GM18505 (cell line): Measurements from ENCODE around the gene USPL1.
"Not testable (repeated sequence)": the region's sequence is repeated elsewhere in the genome, so short reads cannot be mapped to it uniquely, and the experiment has no call there.

Source experiments
- ATAC-seq: cut with Tn5 transposase; IDR thresholded peaks from one replicate; pipeline ENCODE4 v1.9.1; 2021; ENCODE audit not compliant: unreplicated experiment
- POLR2A ChIP-seq: IDR thresholded peaks from 4 replicates; pipeline ENCODE4 v1.6.1; 2011; ENCODE audit warnings: borderline replicate concordance; ENCODE audit not compliant: insufficient read depth, insufficient read length; ENCODE audit errors: extremely low read depth

The USPL1 gene

DNA sequence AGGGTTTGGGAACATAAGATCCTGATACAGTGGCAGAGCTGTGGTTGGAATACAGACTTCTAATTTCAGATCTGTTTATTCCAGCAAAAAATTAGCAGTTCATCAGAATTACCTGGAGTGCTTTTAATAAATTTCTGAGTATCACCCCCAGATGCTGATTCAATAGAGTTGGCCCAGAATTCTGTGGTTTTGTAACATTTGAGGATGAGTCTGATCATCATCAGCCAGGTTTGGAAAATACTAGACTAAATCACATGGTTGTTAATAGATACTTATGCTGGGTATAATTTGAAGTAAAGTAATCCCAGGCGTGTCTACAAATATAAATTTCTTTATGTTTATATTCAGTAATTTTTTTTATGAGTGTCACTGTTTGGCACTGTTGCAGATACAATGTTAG is 4.8 kb downstream of the USPL1 start:
- ATAC-seq = no peak
- TF ChIP-seq POLR2A = no peak

DNA sequence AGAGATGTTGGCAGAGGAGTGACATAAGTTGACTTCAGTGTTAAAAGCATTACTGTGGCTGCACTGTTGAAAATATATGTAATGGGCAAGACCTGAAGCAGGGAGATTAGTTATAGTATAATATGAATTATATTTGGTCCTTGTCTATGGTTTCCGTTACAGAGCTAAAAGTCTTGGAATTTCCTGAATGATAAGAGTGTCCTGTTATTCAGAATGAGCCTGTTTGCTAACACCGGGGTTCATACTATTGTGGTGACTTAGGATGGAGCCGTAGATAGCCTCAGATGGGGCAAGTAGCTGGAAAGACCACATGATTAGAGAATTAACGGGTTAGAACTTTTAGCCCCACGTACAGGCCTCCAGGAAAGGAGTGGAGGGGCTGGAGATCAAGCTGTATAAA is 5.7 kb downstream of the USPL1 start:
- ATAC-seq = no peak
- no peak for TF ChIP-seq POLR2A

DNA sequence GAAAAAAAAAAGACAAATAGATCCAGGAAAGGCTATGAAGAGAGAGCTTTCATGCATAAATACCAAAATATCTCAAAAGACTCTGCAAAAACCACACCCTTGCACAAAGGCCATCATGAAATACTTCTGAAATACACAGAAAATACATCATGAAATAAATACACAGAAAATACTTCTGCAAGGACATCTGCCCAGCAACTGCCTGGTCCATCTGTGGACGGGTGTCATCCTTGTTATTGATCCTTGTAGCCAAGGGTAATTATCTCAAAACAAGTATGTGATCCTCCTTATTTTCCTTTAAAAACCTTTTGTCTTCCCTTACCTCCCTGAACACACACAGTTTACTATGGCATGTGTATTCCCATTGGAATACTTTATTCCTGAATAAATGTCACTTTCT is 6.9 kb downstream of the USPL1 start:
- TF ChIP-seq POLR2A = no peak
- no peak for ATAC-seq

DNA sequence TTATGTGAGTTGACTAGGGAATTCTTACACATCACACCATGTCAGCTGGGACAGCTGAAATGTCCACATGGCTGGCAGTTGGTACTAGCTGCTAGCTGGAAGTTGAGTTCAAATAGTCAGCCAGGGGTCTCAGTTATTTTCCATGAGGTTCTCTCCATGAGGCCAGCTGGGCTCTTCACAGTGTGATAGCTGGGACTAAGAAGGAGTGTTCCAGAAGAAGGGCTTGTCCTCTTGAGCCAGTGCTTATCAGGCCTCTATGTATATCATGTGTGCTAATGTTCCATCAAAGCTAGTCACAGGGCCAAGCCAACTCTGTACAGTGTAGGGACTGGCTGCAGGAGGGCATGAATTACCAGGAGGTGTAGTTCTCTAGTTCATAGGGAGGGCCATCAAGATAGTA is 11.8 kb downstream of the USPL1 start:
- no peak for ATAC-seq
- TF ChIP-seq POLR2A = no peak

DNA sequence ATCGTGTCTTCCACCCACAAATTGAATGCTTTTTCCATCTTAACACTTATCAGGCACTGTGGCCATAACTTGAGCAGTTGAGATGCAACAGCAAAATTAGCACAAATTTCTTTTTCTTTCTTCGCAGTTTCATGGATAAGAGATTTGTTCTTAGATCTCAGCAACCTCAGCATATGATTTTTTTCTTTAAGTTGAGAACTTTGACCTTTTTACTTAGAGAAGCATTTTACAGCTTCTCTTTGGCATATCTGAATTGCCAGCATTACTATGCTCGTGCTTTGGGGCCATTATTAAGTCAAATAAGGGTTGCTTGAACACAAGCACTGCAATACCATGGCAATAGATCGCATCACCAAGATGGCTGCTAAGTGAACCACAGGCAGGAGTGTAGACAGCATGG is 16.1 kb downstream of the USPL1 start:
- no peak for ATAC-seq
- no peak for TF ChIP-seq POLR2A

DNA sequence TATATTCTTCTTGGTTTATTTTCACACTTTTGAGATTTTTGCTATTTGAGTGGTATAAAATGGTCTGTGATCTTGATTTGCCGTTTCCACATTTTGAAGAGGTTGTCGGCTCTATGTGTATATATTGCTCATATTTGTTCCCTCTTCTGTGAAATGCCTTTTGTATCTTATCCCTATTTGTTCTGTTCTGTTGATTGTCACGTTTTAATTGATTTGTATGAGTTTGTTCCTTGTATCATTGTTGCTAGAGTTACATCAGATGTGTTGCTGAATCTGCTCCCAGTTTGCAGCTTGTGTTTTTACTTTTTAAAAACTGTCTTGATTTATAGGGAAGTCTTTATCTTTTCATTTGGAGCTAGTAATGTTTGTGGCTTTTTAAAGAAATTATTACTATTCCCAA is 17.1 kb downstream of the USPL1 start:
- TF ChIP-seq POLR2A = no peak
- ATAC-seq = no peak

DNA sequence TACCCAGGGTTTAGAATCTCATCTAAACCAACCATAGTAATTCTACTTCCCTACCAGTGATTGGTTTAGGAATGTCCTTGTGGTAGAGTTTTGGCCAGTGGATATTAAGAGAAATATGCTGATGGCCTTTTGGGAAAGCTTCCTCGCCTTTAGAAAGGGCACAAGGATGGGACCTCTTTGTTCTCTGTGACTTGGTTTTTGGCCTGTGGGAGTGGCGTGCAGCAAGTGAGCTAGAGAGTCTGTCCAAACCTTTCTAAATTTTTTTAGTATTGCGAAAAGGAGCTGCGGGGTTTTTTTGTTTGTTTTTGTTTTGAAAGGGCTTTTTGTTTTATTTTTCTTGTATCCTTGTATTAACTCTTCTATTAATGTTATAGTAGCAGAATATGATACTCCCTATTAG is 20.6 kb downstream of the USPL1 start:
- ATAC-seq = no peak
- no peak for TF ChIP-seq POLR2A

DNA sequence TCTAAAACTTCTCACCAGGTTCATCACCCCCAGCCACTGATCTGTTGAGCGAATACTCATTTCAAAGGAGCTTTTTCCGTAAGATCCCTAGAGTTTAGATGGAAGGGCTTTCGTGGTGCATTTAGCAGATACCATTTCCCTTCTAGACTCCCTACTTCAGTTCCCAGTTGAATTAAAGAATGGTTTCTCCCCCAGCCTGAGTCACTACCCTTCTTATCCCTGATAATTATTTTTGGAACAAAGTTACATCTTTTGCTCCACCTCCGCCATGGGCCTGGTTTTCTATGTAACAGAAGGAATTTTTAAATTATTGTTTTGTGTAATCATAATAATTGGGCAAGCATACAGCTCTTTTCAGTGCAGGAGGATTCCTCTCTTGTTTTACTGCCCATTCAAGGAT is 22.0 kb downstream of the USPL1 start:
- no peak for TF ChIP-seq POLR2A
- ATAC-seq = no peak

DNA sequence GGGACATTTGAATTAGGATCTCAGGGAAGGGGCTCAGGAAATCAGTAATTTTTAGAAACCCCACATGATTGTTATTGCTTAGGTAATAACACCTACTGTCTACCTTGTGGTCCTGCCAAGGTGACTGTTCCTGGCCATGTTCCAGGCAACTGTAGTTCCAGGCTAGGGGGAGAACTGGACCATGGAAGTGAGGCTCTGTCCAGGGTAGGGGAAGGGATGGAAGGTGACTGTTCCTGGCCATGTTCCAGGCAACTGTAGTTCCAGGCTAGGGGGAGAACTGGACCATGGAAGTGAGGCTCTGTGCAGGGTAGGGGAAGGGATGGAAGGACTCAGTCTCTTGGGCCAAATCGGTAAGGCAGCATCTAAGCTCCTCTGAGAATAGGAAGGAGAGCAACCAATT is 23.5 kb downstream of the USPL1 start:
- not testable (repeated sequence) for ATAC-seq

DNA sequence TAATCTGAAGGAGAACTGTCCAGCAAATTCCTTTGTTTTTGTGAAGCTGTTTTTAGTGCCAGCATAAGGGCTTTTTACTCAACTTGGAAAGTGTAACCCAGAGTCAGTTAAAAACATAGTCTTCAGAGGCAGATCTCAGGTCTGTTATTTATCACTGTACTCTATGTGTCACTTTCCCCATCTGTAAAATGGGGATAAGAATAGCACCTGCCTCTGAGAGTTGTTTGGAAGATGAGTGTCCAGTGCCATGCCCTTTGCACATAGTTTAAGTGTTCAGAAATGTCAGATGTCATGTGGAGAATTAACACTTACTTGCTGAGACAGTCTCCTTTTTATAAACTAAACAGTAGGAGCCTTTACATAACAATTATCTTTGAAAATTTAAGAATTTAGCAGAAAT is 27.9 kb downstream of the USPL1 start:
- no peak for TF ChIP-seq POLR2A
- ATAC-seq = no peak

DNA sequence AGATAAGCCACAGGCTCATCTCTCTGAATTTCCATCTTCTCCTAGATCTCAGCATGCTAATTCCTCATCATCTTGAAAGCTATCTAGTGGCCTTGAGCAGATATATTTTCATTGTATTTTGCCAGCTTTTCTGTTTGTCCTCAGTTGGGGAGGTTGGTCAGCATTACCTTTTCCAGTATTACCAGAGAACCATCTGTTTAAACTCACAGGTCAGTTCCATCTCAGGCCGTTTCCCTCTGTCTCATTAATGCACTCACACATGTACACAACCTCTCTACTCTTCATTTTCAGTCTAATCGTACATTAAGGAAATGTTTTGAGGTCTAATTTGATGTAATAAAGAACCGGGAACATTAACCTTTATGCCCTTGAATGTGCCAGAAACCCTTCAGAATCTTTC is 29.7 kb downstream of the USPL1 start:
- no peak for TF ChIP-seq POLR2A
- no peak for ATAC-seq

DNA sequence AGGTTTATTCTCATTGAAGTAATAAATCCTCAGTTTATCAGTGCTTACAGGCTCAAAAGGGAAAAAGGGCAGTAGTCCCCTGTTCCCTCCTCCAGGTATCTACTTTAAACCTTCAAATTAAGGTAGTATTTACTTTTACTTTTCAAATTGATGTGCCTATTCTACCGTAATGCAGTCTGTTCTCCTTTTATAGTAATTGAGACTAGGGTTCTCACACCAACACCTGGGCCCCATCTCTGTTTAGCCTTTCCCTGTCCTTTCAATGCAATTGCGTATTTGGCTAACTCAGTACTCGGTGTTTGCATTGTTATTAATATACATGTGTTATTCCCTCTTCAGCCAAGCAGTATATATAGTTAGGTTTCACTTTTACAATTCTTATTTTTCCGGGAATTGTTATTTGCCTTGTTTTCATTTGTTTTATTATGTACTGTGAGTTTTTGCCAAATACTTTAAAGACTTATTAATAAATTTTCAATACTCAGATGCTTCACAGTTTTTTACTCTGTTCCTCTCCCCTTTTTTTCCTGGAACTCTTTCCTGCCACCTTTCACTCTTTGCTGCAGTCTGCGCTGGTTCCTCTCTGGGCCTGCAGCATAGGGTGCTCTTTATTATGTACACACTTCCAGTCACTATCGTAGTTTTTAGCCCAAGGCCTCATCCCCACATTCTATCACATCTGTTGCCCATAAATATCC is 30.3 kb downstream of the USPL1 start:
- no peak for TF ChIP-seq POLR2A

DNA sequence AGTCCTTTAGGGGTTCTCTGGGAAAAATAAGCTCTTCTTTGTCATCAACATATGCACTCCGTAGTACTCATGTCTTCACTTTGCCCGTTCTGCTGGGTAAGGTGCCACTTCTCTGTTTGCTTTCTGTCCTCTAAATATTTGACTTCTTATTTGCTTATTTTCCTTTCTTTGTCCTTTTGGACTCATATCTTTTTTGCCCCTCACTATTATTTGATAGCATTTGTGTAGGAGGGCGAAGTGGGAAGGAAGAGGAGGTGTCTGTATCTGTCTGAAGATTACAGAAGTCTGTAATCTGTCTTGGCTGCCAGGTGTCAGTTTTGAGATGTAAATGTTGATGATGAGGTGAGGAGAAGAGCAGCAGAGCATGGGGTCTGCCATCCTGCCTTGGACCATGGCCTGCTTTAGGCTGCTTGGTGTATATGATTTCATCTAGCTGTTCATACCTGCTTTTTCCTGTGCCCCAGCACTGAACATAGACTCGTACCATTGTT is 30.8 kb downstream of the USPL1 start:
- no peak for TF ChIP-seq POLR2A
- no peak for ATAC-seq

More for the DNA sequence above, 30.3 kb downstream of the USPL1 start:
- ATAC-seq = no peak

DNA sequence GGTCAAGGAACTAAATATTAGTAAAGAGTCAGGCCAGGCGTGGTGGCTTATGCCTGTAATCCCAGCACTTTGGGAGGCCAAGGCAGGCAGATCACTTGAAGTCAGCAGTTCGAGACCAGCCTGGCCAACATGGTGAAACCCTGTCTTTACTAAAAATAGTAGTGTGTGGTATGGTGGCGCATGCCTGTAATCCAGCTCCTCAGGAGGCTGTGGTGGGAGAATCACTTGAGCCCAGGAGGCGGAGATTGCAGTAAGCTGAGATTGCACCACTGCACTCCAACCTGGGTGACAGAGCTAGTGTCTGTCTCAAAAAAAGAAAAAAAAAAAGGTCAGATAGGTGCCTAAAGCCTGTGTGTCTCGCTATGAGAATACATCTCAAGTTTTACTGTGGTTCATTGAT is 33.9 kb downstream of the USPL1 start:
- not testable (repeated sequence) for ATAC-seq
